ENCODE measurements around the gene AP2B1.
"Not testable (repeated sequence)": the region's sequence is repeated elsewhere in the genome, so short reads cannot be mapped to it uniquely, and the experiment has no call there.

AP2B1 gene

DNA sequence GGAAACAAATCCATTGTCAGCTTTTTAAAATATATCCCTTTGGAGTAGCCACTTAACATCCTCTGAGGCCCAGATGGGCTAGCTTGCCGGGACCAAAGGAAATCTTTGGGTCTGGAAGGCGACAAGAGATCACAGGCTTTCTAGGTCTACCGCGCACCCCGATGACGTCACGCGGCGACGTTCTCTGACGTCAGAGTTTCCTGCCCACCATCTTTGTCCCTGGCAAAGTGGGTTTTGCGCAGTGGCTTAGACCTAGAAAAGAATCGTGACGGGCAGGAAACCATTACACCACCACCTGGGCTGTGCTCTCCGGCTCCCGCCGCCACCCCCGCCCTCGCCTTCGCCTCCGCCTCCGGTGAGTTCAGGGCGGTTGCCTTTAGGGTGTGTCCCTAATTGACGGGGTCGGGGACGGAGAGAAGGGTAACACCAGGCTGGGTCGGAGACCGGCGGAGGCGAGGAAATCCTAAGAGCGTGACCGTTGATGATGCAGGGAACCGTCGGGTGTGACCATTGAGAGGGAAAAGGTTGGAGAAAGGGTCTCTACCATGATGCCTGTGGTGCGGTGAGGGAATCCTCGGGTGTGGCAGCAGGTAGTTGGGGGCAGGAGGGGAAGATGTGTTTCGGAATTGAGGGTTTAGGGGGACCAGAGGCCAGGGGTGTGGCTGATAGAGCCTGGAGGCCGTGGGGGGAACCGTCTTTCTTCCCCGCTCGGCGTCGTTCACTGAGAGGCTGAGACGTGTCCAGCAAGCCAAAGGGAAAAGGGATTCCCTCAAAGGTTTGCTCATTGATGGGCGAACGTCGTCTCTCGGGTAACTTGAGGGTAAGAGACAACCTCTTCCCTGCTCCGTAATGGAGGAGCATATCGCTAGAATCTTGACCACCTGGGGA lies at the start of gene AP2B1:
Gene AP2B1, plus strand, starts transcription at position 249 of the 888 bp plus-strand sequence. CDS start 6,709 bp downstream, outside the sequence.
- DNase-seq (ENCODE audit: low spot score): peak; percentile 94

DNA sequence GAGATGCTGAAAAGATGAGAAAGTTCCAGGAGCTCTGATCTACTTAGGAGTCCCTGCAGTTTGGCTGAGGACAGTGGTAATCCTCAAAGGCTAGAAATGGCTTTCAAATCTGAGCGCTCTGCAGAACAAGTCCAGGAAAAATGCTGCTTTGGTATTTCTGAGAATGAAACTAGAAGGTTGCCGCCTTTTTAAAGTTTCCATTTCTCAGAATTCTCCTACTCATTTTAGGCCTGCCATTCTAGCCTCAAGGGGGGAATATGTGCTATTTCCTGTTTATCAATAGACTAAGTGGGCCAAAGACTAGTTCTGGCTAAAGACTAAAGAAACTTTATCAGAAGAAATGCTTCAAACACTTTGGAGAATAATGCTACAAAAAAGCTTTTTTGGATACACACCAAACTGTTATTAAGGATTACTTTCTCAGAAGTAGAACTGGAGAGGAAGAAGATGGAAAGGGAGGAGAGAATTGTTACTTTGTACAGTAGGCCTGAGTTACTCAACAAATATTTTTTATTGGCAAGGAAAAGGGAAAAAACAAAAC lies 49.5 kb upstream of the AP2B1 start, which contains the start of gene SLFN12L:
Gene SLFN12L, minus strand, starts transcription at position 78 of the 541 bp plus-strand sequence. CDS start 15,314 bp downstream, outside the sequence.
- DNase-seq (ENCODE audit: low spot score): no peak

DNA sequence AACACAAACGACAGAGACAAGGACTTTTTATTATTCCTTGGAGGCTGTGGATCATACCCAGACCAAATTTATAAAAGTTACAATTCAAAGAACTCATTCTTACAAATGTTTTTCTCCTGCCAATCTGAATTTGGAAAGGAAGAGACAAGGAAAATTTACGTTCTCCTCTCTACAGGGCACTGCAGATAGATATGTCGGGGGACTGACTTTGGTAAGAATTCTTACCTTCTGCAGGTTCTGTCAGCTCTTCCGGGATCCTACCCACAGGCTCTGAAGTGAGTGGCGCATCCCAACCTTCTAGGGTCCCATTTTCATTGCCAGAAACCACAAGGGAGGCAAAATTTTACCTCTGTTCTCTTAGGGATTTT lies 47.5 kb upstream of the AP2B1 start:
- DNase-seq (ENCODE audit: low spot score): no peak

DNA sequence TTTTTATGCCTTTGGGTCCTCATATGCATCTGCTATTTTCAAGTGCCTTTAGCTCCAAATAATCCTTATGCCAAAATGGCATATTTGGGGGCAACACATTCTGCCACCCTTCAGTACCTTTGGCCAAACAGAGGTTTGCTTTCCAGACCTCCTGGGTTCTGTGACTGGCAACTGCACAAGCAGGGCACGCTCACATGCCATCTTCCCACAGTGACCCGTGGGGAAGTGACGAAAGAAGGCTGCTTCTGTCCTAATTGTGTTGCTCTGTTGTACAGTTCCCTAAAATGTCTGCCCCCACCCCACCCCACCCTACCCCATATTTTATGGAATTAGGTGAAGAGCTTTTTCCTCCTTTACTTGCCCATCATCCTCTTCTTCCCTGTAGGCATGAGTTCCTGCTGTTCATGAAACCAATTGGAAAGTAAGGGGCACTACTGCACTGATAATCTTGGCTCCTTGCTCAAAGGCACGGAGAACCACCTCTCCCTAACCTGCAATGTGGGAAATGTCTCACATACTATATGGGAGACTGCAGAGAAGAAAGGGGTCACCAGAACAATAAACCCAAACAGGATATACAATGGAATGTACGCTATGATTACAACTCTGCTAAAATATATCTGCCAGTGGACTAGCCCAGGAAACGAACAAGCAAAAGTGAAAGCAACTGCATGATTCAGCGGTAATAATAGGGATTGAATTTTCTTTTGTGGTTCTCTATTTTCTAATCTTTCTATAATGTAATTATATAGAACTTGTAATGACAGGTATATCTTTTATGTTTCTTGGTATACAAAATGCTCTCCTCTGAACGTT lies 46.3 kb upstream of the AP2B1 start:
- DNase-seq (ENCODE audit: low spot score): peak; percentile 37

DNA sequence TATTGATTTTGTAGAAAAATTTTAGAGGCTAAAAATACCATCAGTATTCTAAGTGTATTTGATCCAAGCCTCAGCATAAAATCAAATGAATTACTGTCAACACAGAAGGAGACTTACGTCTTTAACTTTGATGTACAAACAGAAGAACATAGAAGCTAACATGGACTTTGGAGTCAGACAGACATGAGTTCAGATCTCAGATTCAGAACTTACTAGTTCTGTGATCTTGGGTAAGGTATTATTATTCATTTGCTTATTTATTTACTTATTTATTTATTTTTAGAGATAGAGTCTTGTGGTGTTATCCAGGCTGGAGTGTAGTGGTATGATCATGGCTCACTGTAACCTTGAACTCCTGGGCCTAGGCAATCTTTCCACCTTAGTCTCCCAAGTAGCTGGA lies 45.7 kb upstream of the AP2B1 start:
- peak; percentile 5 for DNase-seq (ENCODE audit: low spot score)

DNA sequence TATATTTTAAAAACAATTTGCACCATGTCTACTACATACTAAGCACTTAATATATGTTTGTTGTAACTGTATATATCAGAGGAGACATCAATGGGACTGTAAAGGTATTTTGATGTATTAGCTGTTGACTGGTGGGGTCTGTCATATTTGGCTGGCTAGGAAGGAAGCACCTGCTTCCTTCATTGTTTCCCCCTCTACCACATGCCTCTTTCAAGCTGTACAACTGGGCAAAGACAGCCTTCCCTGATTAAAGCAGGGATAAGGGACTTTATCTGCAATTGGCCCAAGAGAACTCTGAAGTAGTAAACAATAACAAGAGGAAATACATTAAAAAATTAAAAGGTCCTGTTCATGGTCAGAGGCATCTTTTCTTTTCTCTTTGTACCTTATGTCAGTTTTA lies 44.1 kb upstream of the AP2B1 start:
- DNase-seq (ENCODE audit: low spot score): no peak

DNA sequence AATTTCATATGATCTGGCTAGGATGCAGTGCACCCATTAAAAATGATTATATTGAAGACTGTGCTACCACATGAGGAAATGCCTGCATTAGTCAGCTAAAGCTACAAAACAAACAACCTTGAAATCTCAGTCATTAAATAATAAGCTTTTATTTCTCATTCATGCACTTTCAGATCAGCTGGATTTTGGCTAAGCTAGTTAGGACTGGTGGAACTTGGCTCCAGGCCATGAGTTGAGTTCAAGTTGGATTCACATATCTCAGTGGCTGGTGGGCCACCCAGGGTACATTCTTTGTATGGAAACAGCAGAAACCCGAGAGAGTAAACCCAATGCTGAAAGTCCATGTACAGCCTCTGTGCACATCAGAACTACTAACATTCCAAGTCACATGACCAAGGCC lies 43.3 kb upstream of the AP2B1 start:
- no peak for DNase-seq (ENCODE audit: low spot score)

DNA sequence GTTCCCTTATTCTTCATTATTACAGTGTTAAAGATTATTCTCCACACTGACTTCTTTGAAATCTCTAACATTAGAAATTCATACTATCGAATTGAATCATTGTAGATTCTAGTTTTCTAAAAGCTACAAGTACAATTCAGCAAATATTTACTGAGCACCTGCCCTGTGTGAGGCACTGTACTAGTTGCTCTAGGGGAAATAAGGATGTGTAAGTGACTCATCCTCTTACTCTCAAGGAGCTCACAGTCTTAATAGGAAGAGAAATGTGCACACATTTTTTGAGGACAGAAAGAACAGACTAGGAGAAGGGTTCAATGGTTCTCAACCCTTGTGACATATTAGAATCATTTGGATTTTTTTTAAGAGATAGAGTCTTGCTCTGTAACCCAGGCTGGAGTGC lies 42.0 kb upstream of the AP2B1 start:
- DNase-seq (ENCODE audit: low spot score): no peak

DNA sequence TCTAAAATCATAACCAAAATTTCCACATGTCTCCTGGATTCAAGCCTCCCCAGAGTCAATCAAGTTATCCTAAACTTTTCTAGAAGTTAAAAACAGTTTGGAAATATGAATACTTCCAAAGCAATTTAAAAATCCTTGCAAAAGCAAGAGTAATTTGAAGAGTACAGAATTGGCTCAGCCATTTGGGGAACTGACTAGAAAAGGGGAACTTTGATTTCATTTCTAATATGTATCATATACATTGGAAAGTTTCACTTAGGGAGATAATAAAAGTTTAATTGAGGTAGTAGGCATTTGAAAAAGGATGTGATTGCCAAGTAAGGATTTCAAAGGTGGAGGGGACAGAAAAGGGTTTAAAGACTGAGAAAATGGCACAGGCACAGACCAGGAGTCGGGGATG lies 40.6 kb upstream of the AP2B1 start:
- DNase-seq (ENCODE audit: low spot score): no peak

DNA sequence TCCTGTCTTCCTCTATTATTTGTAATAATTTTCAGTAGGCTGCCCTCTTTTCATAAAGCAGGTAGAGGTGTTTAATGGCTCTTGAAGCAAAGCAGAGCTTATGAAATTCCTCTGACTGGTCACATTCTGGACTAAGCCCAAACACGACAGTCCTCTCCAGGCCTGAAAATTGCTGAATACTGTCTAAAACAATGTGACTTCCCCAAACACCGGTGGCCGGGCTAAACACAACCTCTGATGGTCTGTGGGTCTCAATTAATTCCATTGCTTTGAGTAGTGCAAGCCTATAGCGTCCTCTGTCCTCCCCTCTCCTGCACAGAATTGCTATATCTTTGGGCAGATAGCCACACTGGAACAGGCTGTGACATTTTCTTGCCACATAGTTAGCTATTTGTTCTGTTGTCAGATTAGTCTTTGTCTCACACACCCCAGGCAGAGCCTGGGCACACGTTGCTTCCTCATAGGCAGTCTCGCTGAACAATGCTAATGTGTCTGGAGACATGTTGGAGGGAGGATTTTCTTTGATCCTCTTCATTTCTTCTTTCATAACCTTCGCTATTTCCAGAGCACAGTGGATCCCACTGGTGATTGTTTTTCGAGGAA lies 38.8 kb upstream of the AP2B1 start:
- DNase-seq (ENCODE audit: low spot score): no peak

DNA sequence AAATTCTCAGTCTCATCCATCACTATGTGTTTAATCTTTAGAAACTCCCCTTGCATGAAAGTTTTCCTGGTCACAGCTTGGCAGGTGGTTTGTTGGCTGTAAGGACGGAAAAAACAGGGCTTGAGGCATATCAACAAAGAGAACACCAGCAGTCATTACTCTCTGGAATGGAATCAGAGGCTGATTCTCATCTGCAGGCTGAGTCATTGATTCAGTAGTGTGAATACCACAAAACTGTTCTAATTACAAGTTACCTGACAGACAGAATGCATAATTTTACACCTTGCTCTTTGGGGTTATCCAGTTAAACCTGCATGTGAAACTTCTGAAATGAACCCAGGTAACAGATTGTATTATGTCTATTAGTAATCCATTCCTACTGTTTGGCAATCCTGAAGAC lies 38.1 kb upstream of the AP2B1 start:
- no peak for DNase-seq (ENCODE audit: low spot score)

DNA sequence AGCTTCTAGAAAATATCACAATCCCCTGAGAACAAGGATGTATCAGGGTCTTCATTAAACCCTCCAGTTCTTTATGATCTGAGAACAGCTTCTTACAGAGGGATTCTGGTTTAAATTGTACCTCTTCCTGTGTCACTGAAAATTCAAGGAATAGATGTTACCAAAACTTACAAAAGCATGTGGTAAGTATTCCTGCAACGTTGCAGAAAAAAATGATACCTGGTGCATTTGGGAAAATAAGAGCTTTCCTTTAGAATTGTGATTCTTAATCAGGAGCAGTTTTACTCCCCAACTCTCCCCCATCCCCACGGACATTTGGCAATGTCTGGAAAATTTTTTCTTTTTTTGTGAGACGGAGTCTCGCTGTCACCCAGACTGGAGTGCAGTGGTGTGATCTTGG lies 33.8 kb upstream of the AP2B1 start:
- DNase-seq (ENCODE audit: low spot score): no peak

DNA sequence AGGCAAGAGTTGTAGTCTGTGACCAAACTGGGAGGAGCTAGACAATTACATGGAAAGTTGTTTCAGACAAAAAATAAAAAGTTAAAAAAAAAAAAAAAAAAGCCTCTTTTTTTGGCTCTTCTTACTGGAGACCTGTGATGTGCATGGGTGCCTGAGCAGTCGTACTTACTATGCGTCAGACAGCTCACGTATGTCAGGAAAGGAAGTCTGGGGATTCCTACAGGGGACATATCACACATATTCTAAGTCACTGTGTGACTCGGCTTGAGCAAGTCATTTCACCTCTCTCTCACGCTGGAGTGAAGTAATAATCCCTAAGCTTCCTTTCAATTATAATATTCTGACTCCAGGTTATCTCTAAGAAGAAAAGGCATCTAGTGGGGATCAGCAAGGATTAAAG lies 32.5 kb upstream of the AP2B1 start:
- DNase-seq (ENCODE audit: low spot score): no peak

DNA sequence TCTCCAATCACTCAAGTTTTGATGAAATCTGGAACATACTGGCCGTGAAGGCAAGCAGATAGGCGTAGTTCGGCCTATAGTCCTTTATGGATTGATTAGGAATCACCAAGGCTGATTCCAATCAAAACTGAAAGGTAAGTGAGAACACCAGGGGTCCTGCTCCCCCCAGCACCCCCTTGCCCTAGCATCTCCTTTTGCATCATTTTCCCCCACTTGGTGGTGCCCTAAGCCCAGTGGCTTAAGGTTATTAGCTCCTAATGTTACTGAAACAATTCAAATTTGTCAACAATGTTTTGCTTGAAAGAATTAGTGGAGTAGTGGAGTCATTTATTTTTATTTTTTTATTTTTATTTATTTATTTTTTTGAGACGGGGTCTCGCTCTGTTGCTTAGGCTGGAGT lies 31.4 kb upstream of the AP2B1 start:
- DNase-seq (ENCODE audit: low spot score): no peak

DNA sequence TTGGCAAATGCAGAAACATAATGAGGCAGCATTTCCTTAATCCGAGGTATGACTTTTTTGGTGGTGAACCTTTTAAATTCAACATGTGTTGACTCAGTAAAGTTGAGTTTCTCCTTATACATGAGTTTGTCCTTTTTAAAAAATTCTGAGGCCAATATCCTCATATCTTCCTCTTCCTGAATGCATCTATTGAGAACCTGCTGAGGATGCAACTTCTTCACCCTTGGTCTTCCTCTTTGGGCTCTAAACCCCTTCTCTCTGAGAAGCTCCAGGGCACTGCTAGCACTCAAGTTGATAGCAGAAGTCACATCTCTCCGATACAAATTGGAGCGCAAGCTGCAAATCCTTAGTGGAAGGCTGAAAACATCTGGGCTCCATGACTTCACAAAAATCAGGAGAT lies 29.8 kb upstream of the AP2B1 start:
- no peak for DNase-seq (ENCODE audit: low spot score)

DNA sequence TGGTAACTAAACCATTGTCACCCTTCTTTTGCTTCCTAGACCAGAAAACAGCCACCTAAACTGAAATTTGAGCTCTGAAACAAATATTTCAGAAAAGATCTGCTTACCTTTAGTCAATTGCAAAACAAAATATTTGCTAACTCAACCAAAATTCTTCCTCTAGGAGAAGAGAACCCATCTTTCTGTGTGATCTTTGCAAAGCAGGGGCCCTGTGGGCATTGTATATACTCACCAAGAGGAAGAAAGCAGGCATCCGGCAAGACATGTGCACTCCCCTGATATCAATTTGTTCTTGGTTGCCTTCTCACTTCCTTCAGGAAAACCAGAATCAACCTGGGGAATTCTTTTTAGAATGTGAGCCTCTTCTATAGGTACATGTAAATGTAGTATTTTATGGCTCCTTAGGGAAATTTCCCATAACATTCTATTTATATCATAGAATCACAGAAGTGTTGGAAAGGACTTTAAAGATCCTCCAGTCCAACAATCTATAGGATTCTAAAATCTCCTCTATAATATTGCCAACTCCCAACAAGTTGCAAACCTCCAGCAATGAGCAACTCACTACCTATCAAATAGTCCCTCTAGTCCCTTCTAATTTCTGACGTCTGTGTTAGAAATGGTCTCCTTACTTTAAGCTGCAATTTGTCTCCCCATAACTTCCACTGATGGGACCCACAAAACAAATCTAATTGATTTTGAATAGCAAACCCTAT lies 27.5 kb upstream of the AP2B1 start:
- no peak for DNase-seq (ENCODE audit: low spot score)

DNA sequence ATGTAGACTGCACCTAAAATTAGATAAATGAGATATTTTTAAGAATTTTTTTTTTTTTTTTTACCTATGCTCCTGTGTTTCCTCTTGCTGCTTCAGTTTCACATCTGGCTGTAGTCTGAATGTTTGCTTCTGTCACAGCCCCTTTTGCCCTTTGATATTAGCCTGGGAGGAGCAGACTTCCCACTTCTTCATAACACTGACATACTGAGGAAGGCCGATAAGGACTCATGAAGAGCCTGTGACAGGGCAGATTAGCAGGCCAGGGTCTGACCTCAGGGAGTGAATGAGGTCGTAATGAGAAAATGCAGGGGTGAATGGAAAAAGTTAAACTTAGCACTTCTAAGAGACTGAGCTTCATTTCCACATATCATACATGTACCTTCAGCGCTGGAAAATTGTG lies 26.4 kb upstream of the AP2B1 start, which contains the start of gene SLFN14:
Gene SLFN14, minus strand, starts transcription at position 117 of the 400 bp plus-strand sequence. CDS start 2,757 bp downstream, outside the sequence.
- no peak for DNase-seq (ENCODE audit: low spot score)

DNA sequence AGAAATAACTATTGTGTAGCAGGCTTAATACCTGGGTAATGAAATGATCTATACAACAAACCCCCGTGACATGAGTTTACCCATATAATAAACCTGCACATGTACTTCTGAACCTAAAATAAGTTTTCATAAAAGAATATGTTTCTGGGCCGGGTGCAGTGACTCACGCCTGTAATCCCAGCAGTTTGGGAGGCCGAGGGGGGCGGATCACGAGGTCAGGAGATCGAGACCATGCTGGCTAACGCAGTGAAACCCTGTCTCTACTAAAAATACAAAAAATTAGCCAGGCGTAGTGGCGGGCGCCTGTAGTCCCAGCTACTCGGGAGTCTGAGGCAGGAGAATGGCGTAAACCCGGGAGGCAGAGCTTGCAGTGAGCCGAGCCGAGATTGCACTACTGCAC lies 23.9 kb upstream of the AP2B1 start:
- DNase-seq (ENCODE audit: low spot score): not testable (repeated sequence)

DNA sequence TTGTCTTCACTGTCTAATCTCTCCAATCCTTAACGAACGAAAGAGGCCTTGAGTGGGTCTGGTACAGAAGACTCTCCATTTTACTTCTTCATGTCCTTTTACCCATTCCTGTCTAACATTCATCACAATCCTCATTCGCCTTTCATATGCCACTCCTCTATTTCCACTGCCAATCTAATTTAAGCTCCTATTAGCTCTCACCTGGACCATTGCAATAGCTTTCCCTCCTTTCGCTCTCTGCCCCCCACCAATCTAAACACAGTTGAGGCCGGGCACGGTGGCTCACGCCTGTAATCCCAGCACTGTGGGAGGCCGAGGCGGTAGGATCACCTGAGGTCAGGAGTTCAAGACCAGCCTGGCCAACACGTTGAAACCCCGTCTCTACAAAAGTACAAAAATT lies 20.2 kb upstream of the AP2B1 start:
- DNase-seq (ENCODE audit: low spot score): no peak

DNA sequence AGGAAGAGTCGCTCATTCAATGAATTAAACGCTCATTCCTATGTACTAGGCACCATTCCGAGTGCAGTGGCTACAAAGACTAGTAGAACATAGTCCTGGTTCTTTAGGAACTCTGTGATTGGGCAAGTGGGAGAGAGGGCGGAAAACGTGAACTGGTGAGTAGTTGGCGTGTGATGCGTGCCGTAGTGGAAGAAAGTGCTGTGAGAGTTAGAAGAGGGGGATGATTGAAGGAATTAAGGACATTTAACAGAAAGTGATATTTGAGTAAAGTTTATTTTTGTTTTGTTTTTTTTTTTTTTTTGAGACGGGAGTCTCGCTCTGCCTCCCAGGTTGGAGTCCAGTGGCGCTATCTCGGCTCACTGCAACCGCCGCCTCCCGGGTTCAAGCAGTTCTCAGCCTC lies 18.6 kb upstream of the AP2B1 start:
- DNase-seq (ENCODE audit: low spot score): peak; percentile 31

DNA sequence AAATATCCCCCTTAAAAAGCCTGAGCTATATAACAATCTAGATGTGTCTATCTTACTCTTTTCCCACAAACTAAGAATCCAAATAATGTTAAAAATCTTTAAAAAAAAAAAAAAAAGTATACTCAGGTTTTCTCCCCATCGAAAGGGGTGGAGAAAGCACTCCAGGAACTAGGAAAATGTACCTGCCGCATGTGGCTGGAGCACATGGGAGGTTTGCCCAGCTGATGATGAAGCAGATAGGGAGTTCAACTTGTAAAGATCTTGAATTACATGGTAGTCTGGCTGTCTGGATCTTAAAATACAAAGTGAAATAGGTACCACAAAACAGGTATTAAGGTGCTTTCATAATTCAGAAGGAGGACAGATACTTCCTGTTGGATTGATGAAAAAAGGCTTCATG lies 17.7 kb upstream of the AP2B1 start:
- no peak for DNase-seq (ENCODE audit: low spot score)

DNA sequence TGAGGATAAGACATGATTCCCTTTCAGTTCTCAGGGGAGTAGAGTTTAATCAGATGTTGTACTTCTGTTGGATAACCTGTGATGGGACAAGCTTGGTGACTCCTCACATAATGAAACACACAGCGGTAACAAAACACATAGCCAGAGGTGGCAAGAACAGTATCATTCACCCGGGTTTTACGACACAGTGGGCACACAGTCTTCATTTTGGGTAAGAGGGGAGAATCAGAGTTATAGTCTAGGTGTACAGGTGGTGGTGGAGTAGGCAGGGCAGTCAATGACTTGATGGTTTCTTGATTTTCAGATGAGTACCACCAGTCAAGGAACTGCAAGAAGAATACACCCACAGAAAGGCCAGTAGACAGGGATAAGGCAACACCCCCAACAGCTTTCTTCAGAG lies 11.4 kb upstream of the AP2B1 start:
- DNase-seq (ENCODE audit: low spot score): no peak

All from LoVo (cell line).